Islet of Langerhans (tissue), 1 donor: ENCODE results near the gene UGT1A3.

Source experiments
- FAIRE-seq: peaks from one replicate; lab custom pipeline; 2011; peaks lifted over from hg19 to GRCh38; lab: Jason Lieb, UNC

Gene UGT1A3

GRCh38 chr2:233798335-233799086, 69.7 kb downstream of the UGT1A3 start:
- FAIRE-seq, result no peak

GRCh38 chr2:233799087-233799665, 70.3 kb downstream of the UGT1A3 start:
- no peak for FAIRE-seq

GRCh38 chr2:233799716-233800115, 70.9 kb downstream of the UGT1A3 start:
- no peak for FAIRE-seq

- FAIRE-seq, result no peak
These were observed 71.4 kb downstream of the UGT1A3 start for GRCh38 chr2:233800208-233800607.

- no peak for FAIRE-seq
These were observed 72.7 kb downstream of the UGT1A3 start for GRCh38 chr2:233801357-233802131.

GRCh38 chr2:233802132-233802815, 73.4 kb downstream of the UGT1A3 start:
- FAIRE-seq, result no peak

GRCh38 chr2:233803292-233803911, 74.6 kb downstream of the UGT1A3 start:
- FAIRE-seq, result no peak

- FAIRE-seq, result no peak
These were observed 75.2 kb downstream of the UGT1A3 start for GRCh38 chr2:233803994-233804393.

- FAIRE-seq, result no peak
These were observed 78.5 kb downstream of the UGT1A3 start for GRCh38 chr2:233807215-233807865.

- FAIRE-seq, result no peak
These were observed 79.4 kb downstream of the UGT1A3 start for GRCh38 chr2:233807966-233808935.

GRCh38 chr2:233810385-233810784, 81.5 kb downstream of the UGT1A3 start:
- no peak for FAIRE-seq

GRCh38 chr2:233811087-233811486, 82.2 kb downstream of the UGT1A3 start:
- no peak for FAIRE-seq

- no peak for FAIRE-seq
These were observed 82.9 kb downstream of the UGT1A3 start for GRCh38 chr2:233811732-233812131.

- FAIRE-seq, result no peak
These were observed 84.6 kb downstream of the UGT1A3 start for GRCh38 chr2:233813236-233814055.

- FAIRE-seq, result no peak
These were observed 85.4 kb downstream of the UGT1A3 start for GRCh38 chr2:233814056-233814835.

GRCh38 chr2:233815861-233816260, 87.0 kb downstream of the UGT1A3 start:
- FAIRE-seq, result no peak

GRCh38 chr2:233816334-233816733, 87.5 kb downstream of the UGT1A3 start:
- FAIRE-seq, result no peak

- no peak for FAIRE-seq
These were observed 87.9 kb downstream of the UGT1A3 start for GRCh38 chr2:233816771-233817170.
